HEK293T (cell line): ENCODE data around the gene NCOA4.
"Not testable (repeated sequence)": the region's sequence is repeated elsewhere in the genome, so short reads cannot be mapped to it uniquely, and the experiment has no call there.

Experiments
- BHLHE40 ChIP-seq: fragments of 450-650 bp; IDR thresholded peaks from 2 replicates; pipeline ENCODE4 v1.6.1; 2016; ENCODE audit warnings: mild to moderate bottlenecking, moderate library complexity, borderline replicate concordance
- CTBP1 ChIP-seq: fragments of 450-650 bp; IDR thresholded peaks from 2 replicates; pipeline ENCODE4 v1.6.1; 2016; ENCODE audit warnings: borderline replicate concordance
- ELF4 ChIP-seq: fragments of 450-650 bp; IDR thresholded peaks from 2 replicates; pipeline ENCODE4 v1.6.1; 2017; ENCODE audit warnings: antibody characterized with exemption
- FOXK2 ChIP-seq: fragments of 450-650 bp; IDR thresholded peaks from 2 replicates; pipeline ENCODE4 v1.6.1; 2016; ENCODE audit warnings: mild to moderate bottlenecking
- FOXM1 ChIP-seq: fragments of 450-650 bp; IDR thresholded peaks from 2 replicates; pipeline ENCODE4 v1.6.1; 2017; ENCODE audit warnings: mild to moderate bottlenecking, borderline replicate concordance
- HDGF ChIP-seq: fragments of 450-650 bp; IDR thresholded peaks from 2 replicates; pipeline ENCODE4 v1.6.1; 2017; ENCODE audit warnings: antibody characterized with exemption, borderline replicate concordance
- L3MBTL2 ChIP-seq: fragments of 450-650 bp; conservative IDR thresholded peaks from 2 replicates; pipeline ENCODE4 v1.6.1; 2016; ENCODE audit warnings: mild to moderate bottlenecking
- LEF1 ChIP-seq: fragments of 450-650 bp; IDR thresholded peaks from 2 replicates; pipeline ENCODE4 v1.6.1; 2017; ENCODE audit warnings: mild to moderate bottlenecking, borderline replicate concordance
- NFRKB ChIP-seq: fragments of 450-650 bp; IDR thresholded peaks from 2 replicates; pipeline ENCODE4 v1.6.1; 2016; ENCODE audit warnings: mild to moderate bottlenecking, moderate library complexity
- PKNOX1 ChIP-seq: fragments of 450-650 bp; IDR thresholded peaks from 2 replicates; pipeline ENCODE4 v1.6.1; 2016
- SP1 ChIP-seq: fragments of 450-650 bp; IDR thresholded peaks from 2 replicates; pipeline ENCODE4 v1.6.1; 2017
- SUZ12 ChIP-seq: fragments of 450-650 bp; IDR thresholded peaks from 2 replicates; pipeline ENCODE4 v1.6.1; 2016; ENCODE audit warnings: mild to moderate bottlenecking
- TARDBP ChIP-seq: fragments of 450-650 bp; IDR thresholded peaks from 2 replicates; pipeline ENCODE4 v1.6.1; 2016
- ZNF384 ChIP-seq: fragments of 450-650 bp; IDR thresholded peaks from 2 replicates; pipeline ENCODE4 v1.6.1; 2016

- not testable (repeated sequence) for TF ChIP-seq ELF4, SUZ12, HDGF, FOXM1, SP1, TARDBP, L3MBTL2, LEF1, NFRKB, BHLHE40, CTBP1, ZNF384, FOXK2
- TF ChIP-seq PKNOX1 = peak; percentile 55
Observed at GRCh38 chr10:45983538-45984186, 46.8 kb downstream of the NCOA4 start.
